PC-3 (cell line): Measurements from ENCODE around the gene NAV2. TPM values are rescaled to one million over a fixed set of nuclear protein-coding genes. Genes with fewer than 3 reads are reported as not detected.

Experiments used
- ATAC-seq: fragments of 200-7000 bp; cut with Tn5 transposase; 2 replicates; pipeline ENCODE4 v1.9.1; 2020; ENCODE audit warnings: mild to moderate bottlenecking, moderate library complexity
- BruUV-seq: library from RNA; stranded (reverse); fragments of 400-500 nt; replicated peaks from 2 replicates; lab custom pipeline; 2021; lab: Mats Ljungman, UMichigan
- CTCF ChIA-PET: fragments of 300-600 bp; sonication (Branson Sonifier 250); formaldehyde crosslinking; loops from one replicate; lab custom pipeline; 2022; ENCODE audit warnings: antibody characterized with exemption; lab: Charles Lee
- POLR2A ChIA-PET: fragments of 300-600 bp; sonication (Branson Sonifier 250); formaldehyde crosslinking; loops from one replicate; lab custom pipeline; 2022; ENCODE audit warnings: antibody characterized with exemption; ENCODE audit not compliant: unreplicated experiment; lab: Charles Lee
- DNase-seq: peaks from one replicate; pipeline ENCODE4 v3.0.0-alpha.2; 2015
- H2AFZ ChIP-seq: fragments of 300-600 bp; sonication (generic); 2 replicates; pipeline ENCODE4 v1.6.0; 2016; ENCODE audit warnings: antibody characterized with exemption, low read length
- H3F3A ChIP-seq: fragments of 300-600 bp; sonication (generic); one replicate; pipeline ENCODE4 v1.6.0; 2017; ENCODE audit warnings: antibody characterized with exemption, low read length, control low read depth, mild to moderate bottlenecking; ENCODE audit not compliant: unreplicated experiment
- H3K27ac ChIP-seq: fragments of 300-600 bp; sonication (generic); 2 replicates; pipeline ENCODE4 v1.5.1; 2016; ENCODE audit warnings: mild to moderate bottlenecking, low read length
- H3K27me3 ChIP-seq: fragments of 300-600 bp; sonication (generic); 2 replicates; pipeline ENCODE4 v1.6.1; 2016; ENCODE audit warnings: low read length, mixed read lengths
- H3K36me3 ChIP-seq: fragments of 300-600 bp; sonication (generic); 2 replicates; pipeline ENCODE4 v1.6.1; 2016; ENCODE audit warnings: low read depth, mixed run types, low read length, mixed read lengths
- H3K4me1 ChIP-seq: fragments of 300-600 bp; sonication (generic); 2 replicates; pipeline ENCODE4 v1.5.1; 2016; ENCODE audit warnings: low read length; ENCODE audit not compliant: insufficient read depth
- H3K4me2 ChIP-seq: fragments of 300-600 bp; sonication (generic); 2 replicates; pipeline ENCODE4 v1.6.0; 2016; ENCODE audit warnings: low read length
- H3K4me3 ChIP-seq: fragments of 300-600 bp; sonication (generic); 2 replicates; pipeline ENCODE4 v1.5.1; 2016; ENCODE audit warnings: mild to moderate bottlenecking, low read length, mixed read lengths
- H3K79me2 ChIP-seq: fragments of 300-600 bp; sonication (generic); 2 replicates; pipeline ENCODE4 v1.6.1; 2017; ENCODE audit warnings: low read length, mixed read lengths
- H3K9ac ChIP-seq: fragments of 300-600 bp; sonication (generic); 2 replicates; pipeline ENCODE4 v1.6.0; 2016; ENCODE audit warnings: mild to moderate bottlenecking, low read length
- H3K9me2 ChIP-seq: fragments of 300-600 bp; sonication (generic); replicated peaks from 2 replicates; pipeline ENCODE4 v1.6.1; 2016; ENCODE audit warnings: mixed run types, low read length, mixed read lengths
- H3K9me3 ChIP-seq: fragments of 300-600 bp; sonication (generic); 2 replicates; pipeline ENCODE4 v1.6.1; 2016; ENCODE audit warnings: low read length, mixed read lengths
- H4K20me1 ChIP-seq: fragments of 300-600 bp; sonication (generic); 2 replicates; pipeline ENCODE4 v1.6.1; 2016; ENCODE audit warnings: low read length, mixed read lengths
- CTCF ChIP-seq: fragments of 300-600 bp; sonication (generic); conservative IDR thresholded peaks from 2 replicates; pipeline ENCODE4 v1.5.1; 2017; ENCODE audit warnings: antibody characterized with exemption, low read depth, mild to moderate bottlenecking, low read length
- EZH2 ChIP-seq: fragments of 300-600 bp; sonication (generic); IDR thresholded peaks from one replicate; pipeline ENCODE4 v1.6.1; 2017; ENCODE audit warnings: antibody characterized with exemption, mild to moderate bottlenecking, low read length; ENCODE audit not compliant: unreplicated experiment
- EZH2phosphoT487 ChIP-seq: fragments of 300-600 bp; sonication (generic); IDR thresholded peaks from 2 replicates; pipeline ENCODE4 v1.6.1; 2018; ENCODE audit warnings: mild to moderate bottlenecking, antibody characterized with exemption, low read length, borderline replicate concordance
- intact Hi-C: fragments of 100-400 bp; cut with micrococcal nuclease; formaldehyde crosslinking; loops from 2 replicates; pipeline ENCODE4 v1.9.0; 2023
- total RNA-seq: library from RNA; depleted of rRNA; stranded (reverse); fragments of >200 nt; gene quantifications from 2 replicates; pipeline ENCODE4 v1.2.3, GENCODE V29; 2014

NAV2 gene
- total RNA-seq, 1 experiment from 2014 or later, result 10.4 TPM

DNA sequence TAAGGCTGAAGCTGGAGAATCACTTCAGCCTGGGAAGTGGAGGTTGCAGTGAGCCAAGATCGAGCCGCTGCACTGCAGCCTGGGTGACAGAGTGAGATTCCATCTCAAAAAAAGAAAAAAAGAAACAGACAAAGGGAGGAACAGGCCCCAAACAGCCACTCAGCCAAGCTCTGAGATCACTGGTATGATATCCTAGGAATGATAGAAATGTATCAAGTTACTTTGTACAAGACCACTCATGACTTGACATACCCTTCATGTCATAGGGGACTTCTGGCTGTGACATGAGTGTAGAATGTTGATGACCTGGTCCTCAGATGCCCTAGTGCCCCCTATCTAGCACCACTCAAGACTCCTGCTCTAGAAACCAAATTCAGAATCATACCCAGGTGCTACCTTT is 216.5 kb downstream of the NAV2 start:
- ChIA-PET CTCF (no interaction called here), POLR2A (no interaction called here)
- Histone ChIP-seq H2AFZ (no peak overlapping the region), H3K9me2 (no peaks in the 10 kb centered on the region), H3K27ac (no peak overlapping the region), H3K4me3 (no peak overlapping the region), H3K4me2 (no peak overlapping the region), H3K9me3 (no peaks in the 10 kb centered on the region), H3F3A (no peaks in the 10 kb centered on the region), H3K79me2 (no peaks in the 10 kb centered on the region), H4K20me1 (no peaks in the 10 kb centered on the region), H3K36me3 (no peaks in the 10 kb centered on the region), H3K27me3 (no peaks in the 10 kb centered on the region), H3K4me1 (0 out of 2 replicates have a peak, but pooled peaks cover 5% of the 10 kb centered on the region), H3K9ac (no peak overlapping the region)
- intact Hi-C loops, result no loop called here
- ATAC-seq (no peak), DNase-seq (no peak)
- TF ChIP-seq EZH2phosphoT487, result no peak
- no peak for TF ChIP-seq EZH2
- TF ChIP-seq CTCF, result no peak
- no TSS peak for BruUV-seq

DNA sequence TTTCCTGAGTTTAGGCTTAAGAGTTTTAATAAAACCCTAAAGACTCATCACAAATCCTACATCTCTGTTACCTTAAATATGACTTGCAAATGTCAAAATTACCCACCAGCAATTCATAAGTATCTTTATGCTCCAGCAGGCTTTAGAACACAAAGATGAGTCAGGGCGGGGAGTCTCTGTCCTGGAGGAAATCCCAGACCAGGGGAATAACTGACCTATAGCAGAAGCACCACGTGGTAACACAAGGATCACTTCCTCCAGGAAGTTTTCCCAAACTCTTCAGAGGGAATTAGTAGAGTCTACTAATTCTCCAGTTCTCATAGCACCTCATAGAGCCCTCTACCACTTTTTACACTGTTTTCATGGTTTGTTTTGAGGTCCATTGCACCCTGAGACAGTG is 217.0 kb downstream of the NAV2 start:
- intact Hi-C loops, result no loop called here
- no peak overlapping the region for H3K27ac ChIP-seq
- DNase-seq, result no peak
- no peaks in the 10 kb centered on the region for H3K36me3 ChIP-seq
- ChIA-PET POLR2A (no interaction called here), CTCF (no interaction called here)
- no peaks in the 10 kb centered on the region for H3K27me3 ChIP-seq
- TF ChIP-seq CTCF, result no peak
- TF ChIP-seq EZH2phosphoT487, result no peak
- no peak for TF ChIP-seq EZH2
- no peaks in the 10 kb centered on the region for H3K9me2 ChIP-seq
- no peaks in the 10 kb centered on the region for H3F3A ChIP-seq
- H3K79me2 ChIP-seq, result no peaks in the 10 kb centered on the region
- H3K4me2 ChIP-seq, result no peak overlapping the region
- no peak overlapping the region for H3K9ac ChIP-seq
- BruUV-seq, result no TSS peak
- no peaks in the 10 kb centered on the region for H3K9me3 ChIP-seq
- H4K20me1 ChIP-seq, result no peaks in the 10 kb centered on the region
- H3K4me1 ChIP-seq, result 0 out of 2 replicates have a peak, but pooled peaks cover 6% of the 10 kb centered on the region
- ATAC-seq, result peak; percentile 55; the same call in 1 of the 2 replicates
- no peak overlapping the region for H3K4me3 ChIP-seq
- no peak overlapping the region for H2AFZ ChIP-seq

GRCh38 chr11:19931141-19931770 is 218.6 kb downstream of the NAV2 start:
- Histone ChIP-seq H2AFZ (no peak overlapping the region), H3K9me3 (no peaks in the 10 kb centered on the region), H3K36me3 (no peaks in the 10 kb centered on the region), H3F3A (no peaks in the 10 kb centered on the region), H3K79me2 (no peaks in the 10 kb centered on the region), H3K9ac (no peak overlapping the region), H4K20me1 (no peaks in the 10 kb centered on the region), H3K27me3 (no peaks in the 10 kb centered on the region), H3K27ac (no peak overlapping the region), H3K9me2 (no peaks in the 10 kb centered on the region), H3K4me1 (peaks cover 14% of the 10 kb centered on the region), H3K4me2 (no peak overlapping the region), H3K4me3 (no peak overlapping the region)
- CTCF ChIA-PET, result no interaction called here
- POLR2A ChIA-PET, result no interaction called here
- no peak for DNase-seq
- intact Hi-C loops, result no loop called here
- no peak for ATAC-seq
- no TSS peak for BruUV-seq
- TF ChIP-seq EZH2phosphoT487 (no peak), CTCF (no peak), EZH2 (no peak)
